Activated naive CD4-positive, alpha-beta T cell treated with anti-CD3 and anti-CD28 coated beads, Interleukin-2, amount 10 ng/mL, durations not matched to agents 7 days and 5 days (primary cell): Measurements from ENCODE around the gene SNRNP40.

Experiments
- CTCF ChIA-PET: fragments of 350-600 bp; sonication (Branson Sonifier 250); formaldehyde crosslinking; loops from one replicate; lab custom pipeline; 2021; ENCODE audit warnings: antibody characterized with exemption; lab: Charles Lee
- DNase-seq: peaks from one replicate; pipeline ENCODE4 v3.0.0-alpha.2; 2020
- H3K27ac Mint-ChIP-seq: one replicate; pipeline ENCODE4 v1.8.0; 2021; ENCODE audit warnings: mild to moderate bottlenecking, moderate library complexity, mixed read lengths
- H3K27me3 Mint-ChIP-seq: one replicate; pipeline ENCODE4 v1.8.0; 2021; ENCODE audit warnings: mild to moderate bottlenecking, mixed read lengths
- H3K36me3 Mint-ChIP-seq: one replicate; pipeline ENCODE4 v1.8.0; 2021; ENCODE audit warnings: mixed read lengths
- H3K4me1 Mint-ChIP-seq: one replicate; pipeline ENCODE4 v1.8.0; 2021; ENCODE audit warnings: mixed read lengths
- H3K4me3 Mint-ChIP-seq: one replicate; pipeline ENCODE4 v1.8.0; 2021; ENCODE audit warnings: mild to moderate bottlenecking, moderate library complexity, mixed read lengths
- H3K9me3 Mint-ChIP-seq: one replicate; pipeline ENCODE4 v1.8.0; 2021; ENCODE audit warnings: mixed read lengths

The SNRNP40 gene

DNA sequence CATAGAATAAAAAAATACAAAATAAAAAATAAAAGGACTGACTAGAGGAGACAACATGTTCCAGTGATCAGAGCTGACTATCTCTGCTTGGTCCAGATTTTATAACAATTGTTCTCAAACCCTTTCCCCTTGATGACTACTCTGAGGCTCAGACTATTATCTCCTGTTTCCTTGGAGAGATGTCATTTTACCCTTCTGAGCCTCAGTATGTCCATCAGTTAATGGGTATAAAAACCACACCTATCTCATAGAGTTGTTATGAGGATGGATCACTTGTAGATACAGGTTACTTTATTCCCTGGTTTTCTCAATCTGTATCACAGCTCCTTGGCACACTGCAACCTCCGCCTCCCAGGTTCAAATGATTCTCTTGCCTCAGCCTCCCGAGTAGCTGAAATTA, 63.9 kb downstream of the SNRNP40 start:
- CTCF ChIA-PET, result no interaction called here
- no peak overlapping the region for H3K4me3 Mint-ChIP-seq
- no peak for DNase-seq
- no peaks in the 10 kb centered on the region for H3K36me3 Mint-ChIP-seq
- H3K27ac Mint-ChIP-seq, result no peak overlapping the region
- no peaks in the 10 kb centered on the region for H3K9me3 Mint-ChIP-seq
- no peaks in the 10 kb centered on the region for H3K4me1 Mint-ChIP-seq
- H3K27me3 Mint-ChIP-seq, result peaks cover 45% of the 10 kb centered on the region

DNA sequence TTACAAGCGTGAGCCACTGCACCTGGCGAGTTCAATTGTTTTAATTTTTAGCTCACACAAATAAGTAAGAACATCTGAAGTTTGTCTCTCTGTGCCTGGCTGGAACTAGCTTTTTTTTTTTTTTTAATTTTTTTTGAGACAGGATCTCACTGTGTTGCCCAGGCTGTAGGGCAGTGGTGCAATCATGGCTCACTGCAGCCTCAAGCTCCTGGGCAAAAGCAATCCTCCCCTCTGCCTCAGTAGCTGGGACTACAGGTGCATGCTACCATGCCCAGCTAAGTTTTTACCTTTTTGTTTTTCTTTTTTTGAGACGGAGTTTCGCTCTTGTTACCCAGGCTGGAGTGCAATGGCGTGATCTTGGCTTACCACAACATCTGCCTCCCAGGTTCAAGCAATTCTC, 64.8 kb downstream of the SNRNP40 start:
- H3K4me3 Mint-ChIP-seq, result no peak overlapping the region
- H3K9me3 Mint-ChIP-seq, result no peaks in the 10 kb centered on the region
- no peak for DNase-seq
- H3K4me1 Mint-ChIP-seq, result no peaks in the 10 kb centered on the region
- H3K27ac Mint-ChIP-seq, result no peak overlapping the region
- H3K27me3 Mint-ChIP-seq, result peaks cover 36% of the 10 kb centered on the region
- CTCF ChIA-PET, result interaction anchor here (0.6 kb wide), 1 partner anchor 150 kb away, joined by 3 read pairs; no protein-coding TSS in a partner anchor
- H3K36me3 Mint-ChIP-seq, result no peaks in the 10 kb centered on the region

DNA sequence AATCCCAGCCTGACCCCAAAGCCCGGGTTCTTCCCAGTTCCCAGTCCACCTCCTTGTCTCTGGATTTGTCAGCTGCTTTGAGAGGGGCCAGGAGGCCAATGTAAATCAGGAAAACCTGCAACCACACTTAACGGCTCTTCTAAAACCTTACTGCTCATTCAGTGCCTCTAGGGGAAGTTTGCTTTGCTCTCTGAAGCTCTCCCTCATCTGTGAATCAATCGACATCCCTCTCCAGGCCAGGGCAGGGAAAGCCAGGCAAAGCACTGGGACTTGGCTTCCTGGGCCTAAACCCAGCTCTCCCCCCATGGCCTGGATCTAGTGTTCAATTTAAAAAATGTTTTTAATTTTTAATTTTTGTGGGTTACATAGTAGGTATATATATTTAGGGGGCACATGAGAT, 66.2 kb downstream of the SNRNP40 start:
- Mint-ChIP-seq H3K27ac (no peak overlapping the region), H3K36me3 (no peaks in the 10 kb centered on the region), H3K4me3 (no peak overlapping the region), H3K4me1 (no peaks in the 10 kb centered on the region), H3K9me3 (no peaks in the 10 kb centered on the region), H3K27me3 (peaks cover 22% of the 10 kb centered on the region)
- no peak for DNase-seq
- CTCF ChIA-PET, result interaction anchor here (0.6 kb wide), 2 partner anchors 213 to 364 kb away, joined by 3 read pairs; no protein-coding TSS in a partner anchor

DNA sequence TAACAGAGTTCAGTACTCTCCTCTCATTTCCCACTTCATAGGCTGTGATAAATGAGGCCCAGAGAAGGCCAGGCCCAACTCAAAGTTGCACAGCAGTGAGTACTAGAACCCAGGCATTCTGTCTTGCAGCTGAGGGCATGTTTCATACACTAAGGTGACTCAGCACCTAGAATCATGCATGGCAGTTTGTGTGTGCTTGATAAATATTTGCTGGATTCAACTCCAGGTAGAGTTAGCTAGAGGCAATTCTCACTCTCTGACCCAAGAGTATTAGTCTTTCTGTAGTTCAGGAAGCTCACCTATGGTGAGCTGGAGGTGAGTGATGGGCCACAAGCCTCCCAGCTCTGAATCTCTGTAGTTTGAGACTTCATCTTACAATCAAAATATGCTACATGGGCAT, 67.6 kb downstream of the SNRNP40 start:
- Mint-ChIP-seq H3K4me3 (no peak overlapping the region), H3K27me3 (peaks cover 20% of the 10 kb centered on the region), H3K27ac (no peak overlapping the region), H3K4me1 (no peaks in the 10 kb centered on the region), H3K9me3 (no peaks in the 10 kb centered on the region), H3K36me3 (no peaks in the 10 kb centered on the region)
- CTCF ChIA-PET, result no interaction called here
- DNase-seq, result no peak

DNA sequence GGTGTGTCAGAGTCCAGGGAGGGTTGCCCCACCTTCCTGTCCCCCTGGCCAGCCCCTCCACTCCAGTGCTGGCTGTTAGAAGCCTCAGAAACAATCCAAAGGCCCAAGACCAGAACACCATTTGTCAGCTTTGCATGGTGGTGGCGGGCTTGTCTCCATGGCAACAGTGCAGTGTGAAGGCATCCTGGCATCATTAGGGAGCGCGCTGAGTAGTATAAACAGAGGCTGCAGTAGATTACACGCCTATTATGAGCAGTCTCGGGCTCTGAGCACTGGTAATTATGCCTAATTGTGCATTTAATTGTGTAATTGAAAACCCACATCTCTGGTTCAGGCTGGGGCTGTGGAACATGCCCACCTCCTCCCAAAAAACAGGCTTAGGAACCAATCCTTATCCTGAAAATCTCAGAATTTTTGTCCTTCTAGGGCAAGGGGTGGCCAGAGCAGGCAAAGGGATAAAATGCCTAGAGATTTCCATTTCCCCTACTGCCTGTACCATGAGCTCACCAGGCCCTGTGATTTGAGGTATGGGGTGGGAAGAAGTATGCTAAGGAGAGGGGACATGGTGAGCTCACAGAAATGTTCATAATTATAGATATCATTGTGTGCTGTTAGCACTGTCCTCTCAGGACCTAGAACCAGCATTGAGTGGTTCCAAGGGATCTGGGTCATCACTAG, 68.6 kb downstream of the SNRNP40 start:
- Mint-ChIP-seq H3K27ac (no peak overlapping the region), H3K9me3 (no peaks in the 10 kb centered on the region)
- CTCF ChIA-PET, result no interaction called here

DNA sequence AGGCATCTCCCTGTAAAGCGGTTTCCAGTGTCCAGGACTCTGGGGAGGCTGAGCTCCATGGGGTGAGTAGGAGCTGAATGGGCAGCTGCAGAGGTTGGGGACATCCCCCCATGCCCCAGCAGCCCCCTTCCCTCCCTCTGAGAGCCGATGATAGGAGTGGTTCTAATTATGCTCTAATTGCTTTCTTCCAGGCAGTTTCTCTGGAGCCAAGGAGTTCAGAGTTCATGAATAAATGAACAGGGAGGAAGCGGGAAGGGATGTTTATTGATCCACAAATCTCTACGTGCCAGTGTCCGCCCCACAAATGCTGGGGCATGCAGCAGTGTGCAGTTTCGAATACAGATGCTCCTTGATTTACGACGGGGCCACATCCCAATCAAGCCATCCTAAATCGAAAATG, 72.5 kb downstream of the SNRNP40 start:
- Mint-ChIP-seq H3K4me3 (no peak overlapping the region), H3K36me3 (no peaks in the 10 kb centered on the region), H3K27ac (no peak overlapping the region), H3K4me1 (no peaks in the 10 kb centered on the region), H3K27me3 (peaks cover 11% of the 10 kb centered on the region), H3K9me3 (no peaks in the 10 kb centered on the region)
- CTCF ChIA-PET, result no interaction called here
- no peak for DNase-seq

More for the DNA sequence above, 68.6 kb downstream of the SNRNP40 start:
- Mint-ChIP-seq H3K36me3 (no peaks in the 10 kb centered on the region), H3K4me1 (no peaks in the 10 kb centered on the region), H3K27me3 (peaks cover 17% of the 10 kb centered on the region), H3K4me3 (no peak overlapping the region)
- no peak for DNase-seq

DNA sequence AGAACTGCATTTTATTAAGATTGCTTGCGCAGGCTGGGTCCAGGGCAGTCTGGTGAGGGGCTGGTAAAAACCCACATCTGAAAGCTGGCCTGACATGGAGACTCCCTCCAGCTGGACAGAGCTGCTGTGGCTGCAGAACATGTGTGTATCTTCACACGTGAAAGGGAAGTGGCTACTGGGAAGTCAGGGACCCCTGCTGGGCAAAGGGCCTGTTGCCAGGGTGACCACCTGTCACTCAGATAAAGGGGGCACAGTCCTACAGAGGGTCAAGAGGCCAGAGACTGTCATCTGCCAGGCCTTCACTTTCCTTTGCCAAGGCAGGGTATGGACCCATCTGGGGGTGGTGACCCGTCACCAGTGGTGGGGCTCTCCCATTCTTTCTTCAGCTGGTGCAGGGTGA, 74.4 kb downstream of the SNRNP40 start:
- CTCF ChIA-PET, result interaction anchor here (1.2 kb wide), 1 partner anchor 27 kb away, joined by 4 read pairs; no protein-coding TSS in a partner anchor
- Mint-ChIP-seq H3K4me3 (no peak overlapping the region), H3K9me3 (no peaks in the 10 kb centered on the region), H3K4me1 (no peaks in the 10 kb centered on the region), H3K27ac (no peak overlapping the region), H3K36me3 (no peaks in the 10 kb centered on the region), H3K27me3 (peaks cover 17% of the 10 kb centered on the region)
- DNase-seq, result no peak

DNA sequence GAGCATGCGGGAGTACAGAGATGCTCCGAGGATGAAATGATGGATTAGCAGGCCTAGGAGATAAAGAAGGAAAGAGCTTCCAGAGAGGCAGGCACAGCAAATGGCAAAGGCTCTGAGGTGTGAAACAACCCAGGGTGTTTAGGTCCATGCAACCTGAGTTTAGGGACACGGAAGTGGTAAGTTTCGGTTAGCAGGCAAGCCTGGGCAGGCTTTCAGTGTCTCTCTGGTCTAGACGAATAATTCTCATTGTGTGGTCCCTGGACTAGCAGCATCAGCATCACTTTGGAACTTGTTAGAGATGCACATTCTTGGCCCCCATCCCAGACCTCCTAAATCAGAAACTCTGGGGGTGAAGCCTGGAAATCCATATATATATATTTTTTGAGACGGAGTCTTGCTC, 75.5 kb downstream of the SNRNP40 start:
- CTCF ChIA-PET, result no interaction called here
- no peaks in the 10 kb centered on the region for H3K9me3 Mint-ChIP-seq
- no peak overlapping the region for H3K27ac Mint-ChIP-seq
- H3K4me1 Mint-ChIP-seq, result no peaks in the 10 kb centered on the region
- no peak for DNase-seq
- no peaks in the 10 kb centered on the region for H3K36me3 Mint-ChIP-seq
- peaks cover 21% of the 10 kb centered on the region for H3K27me3 Mint-ChIP-seq
- no peak overlapping the region for H3K4me3 Mint-ChIP-seq

DNA sequence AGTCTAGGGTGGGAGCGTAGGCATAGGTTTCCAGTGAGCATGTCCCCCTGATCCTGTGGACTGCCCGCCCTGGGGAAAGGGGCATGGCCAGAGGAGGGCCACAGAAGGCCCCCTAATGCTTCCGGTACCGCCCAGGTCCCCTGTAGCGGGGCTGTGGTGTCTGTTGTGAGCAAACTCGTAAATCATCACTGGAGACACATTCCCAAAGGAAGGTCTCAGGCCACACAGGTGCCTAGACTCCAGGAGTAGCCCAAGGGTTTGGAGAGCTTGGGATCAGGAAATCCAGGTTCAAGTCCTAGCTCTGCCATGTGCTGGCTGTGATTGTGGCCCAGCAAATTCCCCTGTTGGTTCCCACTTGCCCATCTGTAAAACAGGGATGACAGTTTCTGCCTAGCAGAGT, 77.1 kb downstream of the SNRNP40 start:
- CTCF ChIA-PET, result no interaction called here
- H3K4me3 Mint-ChIP-seq, result no peak overlapping the region
- H3K27me3 Mint-ChIP-seq, result peaks cover 23% of the 10 kb centered on the region
- H3K27ac Mint-ChIP-seq, result no peak overlapping the region
- DNase-seq, result no peak
- no peaks in the 10 kb centered on the region for H3K9me3 Mint-ChIP-seq
- no peaks in the 10 kb centered on the region for H3K36me3 Mint-ChIP-seq
- H3K4me1 Mint-ChIP-seq, result no peaks in the 10 kb centered on the region

DNA sequence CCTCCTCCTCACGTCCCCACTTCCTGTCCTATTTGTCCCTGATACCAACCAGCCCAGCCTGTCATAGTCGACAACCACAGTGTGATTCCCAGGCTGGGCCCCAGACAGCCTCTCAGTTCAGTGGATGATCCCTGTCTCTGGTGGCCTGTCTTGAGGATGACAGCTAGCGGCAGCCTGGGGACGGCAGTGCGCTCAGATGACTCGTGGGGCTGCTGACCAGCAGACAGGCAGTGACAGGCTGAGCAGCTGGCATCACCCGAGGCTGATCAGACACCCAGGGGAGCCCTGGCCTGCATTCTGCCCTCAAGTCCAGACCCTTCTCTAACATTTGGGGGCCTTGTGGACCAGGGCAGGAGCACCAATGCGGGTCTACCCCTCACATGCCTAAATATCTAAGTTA, 77.9 kb downstream of the SNRNP40 start:
- Mint-ChIP-seq H3K4me1 (no peaks in the 10 kb centered on the region), H3K27me3 (peaks cover 22% of the 10 kb centered on the region), H3K9me3 (no peaks in the 10 kb centered on the region), H3K27ac (no peak overlapping the region), H3K4me3 (no peak overlapping the region), H3K36me3 (no peaks in the 10 kb centered on the region)
- CTCF ChIA-PET, result no interaction called here
- DNase-seq, result no peak

DNA sequence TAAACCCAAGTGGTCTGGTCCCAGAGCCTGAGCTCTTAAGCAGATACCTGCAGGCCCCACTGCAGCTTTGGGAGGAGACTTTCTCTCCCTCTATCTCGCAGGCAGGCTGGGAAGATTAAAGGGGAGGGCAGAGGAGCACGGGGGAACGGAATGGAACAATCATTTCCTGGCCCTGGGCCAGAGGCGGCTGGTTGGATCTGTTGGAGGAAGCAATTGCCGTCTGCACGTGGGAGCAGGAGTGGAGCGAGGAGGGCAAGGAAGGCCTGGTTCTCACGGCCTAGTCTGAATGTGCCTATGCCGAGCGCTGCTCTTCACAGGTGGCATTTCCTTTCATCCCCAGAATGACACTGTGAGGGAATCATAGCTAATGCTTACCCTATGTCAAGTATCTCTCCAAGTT, 80.6 kb downstream of the SNRNP40 start:
- Mint-ChIP-seq H3K4me3 (no peak overlapping the region), H3K27ac (no peak overlapping the region), H3K36me3 (no peaks in the 10 kb centered on the region), H3K27me3 (peaks cover 22% of the 10 kb centered on the region), H3K4me1 (no peaks in the 10 kb centered on the region), H3K9me3 (peaks cover 4% of the 10 kb centered on the region)
- CTCF ChIA-PET, result no interaction called here
- no peak for DNase-seq

DNA sequence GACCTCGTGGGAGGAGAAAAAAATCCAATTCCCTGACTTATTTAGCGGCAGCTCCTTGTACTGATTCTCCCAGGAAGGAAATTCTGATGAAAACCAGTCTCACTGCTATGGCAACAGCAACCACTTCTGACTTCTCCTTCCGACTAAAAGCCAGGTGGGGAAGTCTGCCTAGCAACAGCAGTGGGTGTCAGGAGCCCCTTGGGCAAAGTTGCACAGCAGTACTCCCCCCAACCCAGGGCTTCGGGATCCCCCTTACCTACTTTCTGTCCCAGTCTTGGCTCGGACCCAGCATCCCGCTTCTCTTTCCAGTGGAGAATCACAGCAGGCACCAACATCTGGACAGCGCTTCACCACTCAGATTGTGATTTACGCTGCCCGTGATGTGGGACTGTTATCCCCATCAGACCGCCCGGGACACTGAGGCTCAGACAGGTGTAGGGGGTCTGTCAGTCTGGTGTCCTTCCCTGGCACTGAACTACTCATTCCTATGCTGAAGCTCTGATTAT, 81.5 kb downstream of the SNRNP40 start:
- H3K4me1 Mint-ChIP-seq, result no peaks in the 10 kb centered on the region
- CTCF ChIA-PET, result no interaction called here
- H3K36me3 Mint-ChIP-seq, result no peaks in the 10 kb centered on the region
- no peak overlapping the region for H3K4me3 Mint-ChIP-seq
- H3K27ac Mint-ChIP-seq, result no peak overlapping the region
- no peak for DNase-seq
- peaks cover 22% of the 10 kb centered on the region for H3K27me3 Mint-ChIP-seq
- peaks cover 4% of the 10 kb centered on the region for H3K9me3 Mint-ChIP-seq

DNA sequence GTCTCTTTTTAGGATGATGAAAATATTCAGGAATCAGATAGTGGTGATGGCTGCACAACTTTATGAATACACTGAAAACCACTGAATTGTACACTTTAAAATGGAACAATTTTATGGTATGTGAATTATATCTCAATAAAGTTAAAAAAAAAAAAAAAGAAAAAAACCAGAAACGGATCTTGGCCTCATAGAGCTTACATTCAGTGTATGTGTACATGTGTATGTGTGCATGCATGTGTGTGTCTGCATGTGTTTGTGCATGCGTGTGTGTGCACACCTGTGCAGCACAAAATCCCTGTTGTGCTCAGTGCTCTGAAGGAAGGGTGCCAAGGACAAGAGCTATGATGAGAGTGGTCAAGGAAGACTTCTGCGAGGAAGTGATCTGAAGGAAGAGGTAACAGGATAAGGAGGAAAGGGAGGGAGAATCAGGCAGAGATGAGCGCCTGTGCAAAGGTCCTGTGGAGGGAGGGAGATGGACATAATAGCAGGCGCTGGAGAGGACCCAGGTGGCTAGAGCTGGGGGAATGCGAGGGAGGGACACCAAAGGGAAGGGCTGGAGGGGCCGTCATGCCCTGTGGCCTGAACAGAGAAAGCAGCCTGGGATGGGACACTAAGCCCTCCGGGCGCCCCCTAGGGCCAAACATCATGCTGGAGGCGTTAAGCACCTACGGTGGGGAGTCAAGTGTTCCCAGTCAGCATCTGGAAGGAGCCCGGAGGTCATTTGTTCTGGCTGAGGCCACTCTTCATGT, 82.1 kb downstream of the SNRNP40 start:
- Mint-ChIP-seq H3K36me3 (no peaks in the 10 kb centered on the region), H3K9me3 (peaks cover 5% of the 10 kb centered on the region), H3K27ac (no peak overlapping the region), H3K4me1 (no peaks in the 10 kb centered on the region), H3K4me3 (no peak overlapping the region), H3K27me3 (peaks cover 22% of the 10 kb centered on the region)
- CTCF ChIA-PET, result no interaction called here
- DNase-seq, result no peak
